SH-SY5Y (cell line): ENCODE data around the gene ABCA13.

Source experiments
- GATA2 ChIP-seq: IDR thresholded peaks from 2 replicates; pipeline ENCODE4 v1.6.1; 2011; ENCODE audit warnings: mild to moderate bottlenecking, low read depth, low read length
- GATA3 ChIP-seq: IDR thresholded peaks from 2 replicates; pipeline ENCODE4 v1.6.1; 2011; ENCODE audit warnings: low read depth, mild to moderate bottlenecking, low read length, moderate library complexity

DNA sequence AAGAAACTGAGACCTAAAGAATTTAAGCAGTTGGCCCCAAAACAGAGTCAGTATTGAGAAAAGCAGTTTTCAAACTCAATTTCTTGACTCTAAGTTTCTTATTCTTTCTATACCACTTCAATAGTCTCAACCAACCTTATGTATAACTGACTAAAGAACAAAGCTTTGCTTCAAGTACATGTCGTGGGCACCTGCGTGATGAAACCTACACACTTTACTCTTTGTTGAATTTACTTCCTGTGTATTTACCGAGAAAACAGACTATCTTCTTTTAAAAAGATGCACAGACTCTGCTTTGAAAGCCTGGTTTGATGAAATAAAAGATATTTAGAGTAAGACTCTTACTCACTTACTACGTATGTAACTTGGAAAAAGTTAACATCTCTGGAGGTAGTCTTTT lies 455.9 kb downstream of the ABCA13 start:
- no peak for TF ChIP-seq GATA2
- no peak for TF ChIP-seq GATA3
